Trophoblast cell (in vitro differentiated cells and primary cell): Measurements from ENCODE around the gene SERINC3.

Experiments
- DNase-seq, 2 donors: peaks; one replicate each; pipeline ENCODE4 v3.0.0-alpha.2; 2016
- H2AFZ ChIP-seq: 2 replicates; pipeline ENCODE4 v1.6.1; 2013; ENCODE audit warnings: low read length, moderate library complexity, mild to moderate bottlenecking; ENCODE audit not compliant: insufficient read depth, poor library complexity
- H2AK5ac ChIP-seq: 2 replicates; pipeline ENCODE4 v1.6.1; 2013; ENCODE audit warnings: mild to moderate bottlenecking, low read length
- H2BK120ac ChIP-seq: 2 replicates; pipeline ENCODE4 v1.6.1; 2013; ENCODE audit warnings: low read length, mild to moderate bottlenecking, moderate library complexity; ENCODE audit not compliant: insufficient read depth, poor library complexity
- H2BK12ac ChIP-seq: 2 replicates; pipeline ENCODE4 v1.6.1; 2013; ENCODE audit warnings: mild to moderate bottlenecking, low read length, moderate library complexity
- H2BK5ac ChIP-seq: 2 replicates; pipeline ENCODE4 v1.6.1; 2013; ENCODE audit warnings: low read length, low read depth, moderate library complexity, mild to moderate bottlenecking; ENCODE audit not compliant: poor library complexity
- H3K14ac ChIP-seq: 2 replicates; pipeline ENCODE4 v1.6.1; 2013; ENCODE audit warnings: mild to moderate bottlenecking, low read length
- H3K18ac ChIP-seq: 2 replicates; pipeline ENCODE4 v1.6.1; 2013; ENCODE audit warnings: mild to moderate bottlenecking, low read length
- H3K23ac ChIP-seq: 2 replicates; pipeline ENCODE4 v1.6.1; 2013; ENCODE audit warnings: low read length
- H3K27ac ChIP-seq: 2 replicates; pipeline ENCODE4 v1.5.1; 2013; ENCODE audit warnings: low read depth, mild to moderate bottlenecking, inconsistent platforms, low read length, moderate library complexity
- H3K27me3 ChIP-seq: 2 replicates; pipeline ENCODE4 v1.6.1; 2013; ENCODE audit warnings: inconsistent platforms, mild to moderate bottlenecking, low read length, moderate library complexity; ENCODE audit not compliant: insufficient read depth
- H3K36me3 ChIP-seq, 2 experiments: 1 replicate in 1 of 2; 2 replicates in 1 of 2; pipeline ENCODE4 v1.6.1; 2013; ENCODE audit warnings: low read length in 2 of 2, mild to moderate bottlenecking in 2 of 2, moderate library complexity in 1 of 2; ENCODE audit not compliant: insufficient read depth in 2 of 2, control insufficient read depth in 1 of 2
- H3K4ac ChIP-seq: 2 replicates; pipeline ENCODE4 v1.6.1; 2013; ENCODE audit warnings: low read depth, mild to moderate bottlenecking, low read length, moderate library complexity
- H3K4me1 ChIP-seq, 2 experiments: 1 replicate in 1 of 2; 2 replicates in 1 of 2; pipeline ENCODE4 v1.6.1; 2013; ENCODE audit warnings: low read length in 2 of 2, mild to moderate bottlenecking in 2 of 2, moderate library complexity in 1 of 2; ENCODE audit not compliant: insufficient read depth in 2 of 2, control insufficient read depth in 1 of 2
- H3K4me2 ChIP-seq: 2 replicates; pipeline ENCODE4 v1.6.1; 2013; ENCODE audit warnings: inconsistent platforms, mild to moderate bottlenecking, low read length, moderate library complexity
- H3K4me3 ChIP-seq: 2 replicates; pipeline ENCODE4 v1.5.1; 2013; ENCODE audit warnings: mild to moderate bottlenecking, low read depth, low read length, inconsistent platforms
- H3K79me1 ChIP-seq: one replicate; pipeline ENCODE4 v1.6.1; 2013; ENCODE audit warnings: low read length
- H3K79me2 ChIP-seq: 2 replicates; pipeline ENCODE4 v1.6.1; 2013; ENCODE audit warnings: low read length, mild to moderate bottlenecking; ENCODE audit not compliant: control insufficient read depth, insufficient read depth, poor library complexity
- H3K9ac ChIP-seq: 2 replicates; pipeline ENCODE4 v1.6.1; 2013; ENCODE audit warnings: mild to moderate bottlenecking, low read length
- H3K9me3 ChIP-seq: 2 replicates; pipeline ENCODE4 v1.6.1; 2013; ENCODE audit warnings: low read depth, mild to moderate bottlenecking, control low read depth, inconsistent platforms, low read length; ENCODE audit not compliant: insufficient read depth
- H4K12ac ChIP-seq: 2 replicates; pipeline ENCODE4 v1.6.1; 2013; ENCODE audit warnings: low read depth, mild to moderate bottlenecking, low read length, moderate library complexity
- H4K8ac ChIP-seq: 2 replicates; pipeline ENCODE4 v1.6.1; 2013; ENCODE audit warnings: low read depth, mild to moderate bottlenecking, low read length, moderate library complexity
- H4K91ac ChIP-seq: one replicate; pipeline ENCODE4 v1.6.1; 2013; ENCODE audit warnings: low read depth, mild to moderate bottlenecking, low read length, moderate library complexity
- WGBS: extraction: QIAGEN DNeasy Blood & Tissue Kit; methylation state at CpG from one replicate; pipeline ENCODE4 v1.1.7; 2013; ENCODE audit warnings: missing lambda C conversion rate; ENCODE audit not compliant: insufficient read length, insufficient coverage; ENCODE audit errors: extremely low coverage; 5-methylcytosine and 5-hydroxymethylcytosine counted together

The SERINC3 gene

DNA sequence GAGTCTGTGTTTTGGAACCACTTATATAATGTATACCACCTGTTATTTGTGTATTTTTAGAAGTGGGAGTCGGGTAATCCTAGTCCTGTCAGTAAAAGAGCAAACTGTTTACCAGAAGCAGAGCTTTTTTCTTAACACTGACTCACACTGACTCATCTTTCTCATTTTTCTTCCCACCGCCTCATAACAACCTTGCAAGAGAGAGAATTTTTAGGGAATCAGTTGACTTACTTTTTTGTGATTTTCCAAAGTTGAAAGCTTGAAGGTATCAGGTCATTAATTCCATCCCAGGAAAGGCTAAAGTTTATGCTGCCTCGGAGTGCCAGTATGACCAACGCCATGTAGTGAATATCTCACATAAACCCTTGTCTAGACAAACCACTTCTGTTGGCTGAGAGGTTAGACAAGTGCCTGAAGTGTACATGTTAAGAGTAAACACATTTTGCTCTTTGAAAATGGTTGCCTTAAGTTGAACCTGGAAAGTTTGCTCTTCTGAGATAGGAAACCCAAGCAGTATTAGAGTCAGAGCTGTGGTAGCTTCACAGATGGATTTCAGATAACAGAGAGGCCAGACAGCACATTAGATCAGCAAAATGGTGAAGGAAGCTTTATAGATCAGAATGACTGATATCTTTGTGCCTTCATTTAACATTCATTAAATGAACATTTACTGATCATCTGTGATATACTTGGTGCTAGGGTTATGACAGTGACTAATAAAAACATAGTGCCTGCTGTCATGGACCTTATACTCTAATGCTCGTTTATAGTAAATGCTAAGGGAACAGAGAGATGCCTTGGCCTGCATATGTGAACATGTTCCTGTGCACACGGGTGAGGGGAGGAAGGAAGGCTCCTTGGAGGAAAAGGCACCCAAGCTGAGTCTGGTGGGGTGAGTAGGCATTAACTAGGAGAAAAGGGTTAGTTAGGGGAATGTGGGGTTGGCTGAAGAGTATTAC is 31.4 kb upstream of the SERINC3 start:
- Histone ChIP-seq H3K27ac (peak overlapping the region; percentile 67), H4K8ac (no peak overlapping the region), H3K23ac (no peak overlapping the region), H3K9ac (no peak overlapping the region), H2AFZ (no peak overlapping the region), H3K27me3 (no peaks in the 10 kb centered on the region), H4K91ac (peak overlapping the region; percentile 20), H2BK12ac (peak overlapping the region; percentile 9), H3K14ac (no peak overlapping the region), H4K12ac (no peak overlapping the region), H2BK120ac (no peak overlapping the region), H3K18ac (peak overlapping the region; percentile 26), H3K4me1 (peaks cover 7 to 17% of the 10 kb centered on the region in 2 experiments), H3K4me3 (no peak overlapping the region), H2AK5ac (no peak overlapping the region), H3K4ac (no peak overlapping the region), H3K79me2 (no peaks in the 10 kb centered on the region), H3K4me2 (peak overlapping the region; percentile 29), H2BK5ac (peak overlapping the region; percentile 35), H3K36me3 (no peaks in the 10 kb centered on the region), H3K9me3 (no peaks in the 10 kb centered on the region), H3K79me1 (peaks cover 6% of the 10 kb centered on the region)
- no CpG with 5 or more reads among the region's 6 CpGs for WGBS
- peak in 1 of 2 donors; percentile 36 for DNase-seq

GRCh38 chr20:44552568-44552949 is 30.7 kb upstream of the SERINC3 start:
- Histone ChIP-seq H3K4ac (no peak overlapping the region), H3K79me1 (peaks cover 6% of the 10 kb centered on the region), H2BK120ac (no peak overlapping the region), H2AFZ (no peak overlapping the region), H2AK5ac (no peak overlapping the region), H3K18ac (no peak overlapping the region), H3K9me3 (no peaks in the 10 kb centered on the region), H3K9ac (no peak overlapping the region), H3K4me1 (peaks cover 7 to 17% of the 10 kb centered on the region in 2 experiments), H3K4me3 (no peak overlapping the region), H4K12ac (no peak overlapping the region), H3K4me2 (no peak overlapping the region), H3K79me2 (no peaks in the 10 kb centered on the region), H3K36me3 (no peaks in the 10 kb centered on the region), H3K27ac (peak overlapping the region; percentile 22), H2BK12ac (no peak overlapping the region), H3K23ac (no peak overlapping the region), H3K14ac (no peak overlapping the region), H2BK5ac (no peak overlapping the region), H4K91ac (no peak overlapping the region), H3K27me3 (no peaks in the 10 kb centered on the region), H4K8ac (no peak overlapping the region)
- no CpG with 5 or more reads among the region's 3 CpGs for WGBS
- no peak for DNase-seq

- H2BK12ac ChIP-seq = no peak overlapping the region
- H3K79me2 ChIP-seq = no peaks in the 10 kb centered on the region
- no peaks in the 10 kb centered on the region for H3K9me3 ChIP-seq
- H3K18ac ChIP-seq = no peak overlapping the region
- H4K8ac ChIP-seq = no peak overlapping the region
- H4K12ac ChIP-seq = no peak overlapping the region
- H3K23ac ChIP-seq = no peak overlapping the region
- peaks cover 6% of the 10 kb centered on the region for H3K79me1 ChIP-seq
- no peak overlapping the region for H2BK5ac ChIP-seq
- H3K27ac ChIP-seq = peak overlapping the region; percentile 22
- no peak overlapping the region for H2AK5ac ChIP-seq
- H3K4ac ChIP-seq = no peak overlapping the region
- H3K9ac ChIP-seq = no peak overlapping the region
- H3K36me3 ChIP-seq = no peaks in the 10 kb centered on the region
- no peak overlapping the region for H2BK120ac ChIP-seq
- H3K4me1 ChIP-seq = peaks cover 7 to 17% of the 10 kb centered on the region in 2 experiments
- H3K14ac ChIP-seq = no peak overlapping the region
- no CpG with 5 or more reads among the region's 4 CpGs for WGBS
- H4K91ac ChIP-seq = no peak overlapping the region
- H3K4me2 ChIP-seq = no peak overlapping the region
- H3K4me3 ChIP-seq = no peak overlapping the region
- DNase-seq = no peak
- H2AFZ ChIP-seq = no peak overlapping the region
- H3K27me3 ChIP-seq = no peaks in the 10 kb centered on the region
These were observed 30.2 kb upstream of the SERINC3 start for GRCh38 chr20:44552050-44552449.

DNA sequence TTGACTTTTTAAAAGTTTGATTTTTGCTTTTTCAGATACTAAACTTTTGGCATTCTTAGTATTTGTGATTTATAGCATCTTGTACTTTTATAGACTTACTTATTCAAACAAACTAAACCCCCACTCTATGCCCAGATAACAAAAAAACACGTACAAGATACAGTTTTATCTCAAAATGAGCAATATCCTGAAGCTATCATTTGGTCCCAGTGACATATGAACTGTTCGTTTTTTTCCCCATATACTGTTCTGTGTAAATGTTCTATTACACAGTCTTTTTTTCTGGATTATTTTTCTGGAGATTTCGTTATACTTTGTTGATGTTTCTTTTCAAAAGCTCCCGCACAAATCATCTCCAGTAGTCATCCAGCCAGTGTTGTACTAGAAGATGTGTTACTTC is 27.3 kb upstream of the SERINC3 start:
- Histone ChIP-seq H3K4me3 (no peak overlapping the region), H3K18ac (no peak overlapping the region), H3K4me2 (no peak overlapping the region), H3K4ac (no peak overlapping the region), H2BK5ac (no peak overlapping the region), H3K4me1 (peaks cover 4 to 12% of the 10 kb centered on the region in 2 experiments), H3K79me1 (peaks cover 6% of the 10 kb centered on the region), H2AK5ac (no peak overlapping the region), H4K91ac (no peak overlapping the region), H3K23ac (no peak overlapping the region), H3K9ac (no peak overlapping the region), H4K12ac (no peak overlapping the region), H2AFZ (no peak overlapping the region), H4K8ac (no peak overlapping the region), H3K9me3 (no peaks in the 10 kb centered on the region), H2BK12ac (no peak overlapping the region), H3K79me2 (no peaks in the 10 kb centered on the region), H3K14ac (no peak overlapping the region), H3K27ac (no peak overlapping the region), H3K36me3 (no peaks in the 10 kb centered on the region), H3K27me3 (no peaks in the 10 kb centered on the region), H2BK120ac (no peak overlapping the region)
- no peak for DNase-seq
- WGBS = no CpG with 5 or more reads among the region's 4 CpGs
